ENCODE measurements around the gene CLDN34.

The CLDN34 gene

DNA sequence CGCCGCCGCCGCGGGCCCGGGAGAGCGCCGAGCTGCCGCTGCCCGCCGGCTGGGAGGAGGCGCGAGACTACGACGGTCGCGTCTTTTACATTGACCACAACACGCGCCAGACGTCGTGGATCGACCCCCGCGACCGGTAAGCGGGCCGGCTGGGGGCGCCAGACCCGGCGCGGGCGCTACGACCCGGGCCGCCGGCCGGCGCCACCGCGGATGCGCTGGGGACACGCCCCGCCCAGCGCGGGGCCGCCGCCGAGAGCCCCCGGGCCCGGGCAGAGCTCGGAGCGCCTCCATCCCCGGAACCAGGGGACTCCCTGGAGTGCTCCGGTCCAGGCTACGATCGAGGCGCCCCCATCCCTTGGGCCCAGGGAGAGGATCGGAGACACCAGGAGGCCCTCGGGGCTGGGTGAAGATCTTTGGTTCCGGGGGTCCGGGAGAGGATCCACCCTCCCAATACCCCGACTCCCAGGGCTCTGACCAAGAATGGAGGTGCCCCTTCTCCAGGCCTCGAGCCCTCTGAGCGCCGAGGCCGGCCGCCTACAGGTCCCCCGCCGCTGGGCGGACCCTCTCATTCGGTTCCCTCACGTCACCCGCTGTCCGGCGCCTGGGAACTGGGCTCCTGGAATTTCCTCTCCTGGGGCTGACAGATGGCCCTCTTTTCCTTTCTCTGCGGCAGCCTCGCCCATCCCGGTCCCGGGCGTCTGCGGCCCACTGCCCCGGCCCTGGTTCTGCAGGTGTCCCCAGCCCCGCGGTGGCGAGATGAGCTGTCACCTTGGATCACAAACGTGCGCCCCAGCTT lies 48.8 kb downstream of the CLDN34 start:
- DNase-seq (ENCODE audit: low read depth in 3 of 3, low spot score in 1 of 3): no peak

DNA sequence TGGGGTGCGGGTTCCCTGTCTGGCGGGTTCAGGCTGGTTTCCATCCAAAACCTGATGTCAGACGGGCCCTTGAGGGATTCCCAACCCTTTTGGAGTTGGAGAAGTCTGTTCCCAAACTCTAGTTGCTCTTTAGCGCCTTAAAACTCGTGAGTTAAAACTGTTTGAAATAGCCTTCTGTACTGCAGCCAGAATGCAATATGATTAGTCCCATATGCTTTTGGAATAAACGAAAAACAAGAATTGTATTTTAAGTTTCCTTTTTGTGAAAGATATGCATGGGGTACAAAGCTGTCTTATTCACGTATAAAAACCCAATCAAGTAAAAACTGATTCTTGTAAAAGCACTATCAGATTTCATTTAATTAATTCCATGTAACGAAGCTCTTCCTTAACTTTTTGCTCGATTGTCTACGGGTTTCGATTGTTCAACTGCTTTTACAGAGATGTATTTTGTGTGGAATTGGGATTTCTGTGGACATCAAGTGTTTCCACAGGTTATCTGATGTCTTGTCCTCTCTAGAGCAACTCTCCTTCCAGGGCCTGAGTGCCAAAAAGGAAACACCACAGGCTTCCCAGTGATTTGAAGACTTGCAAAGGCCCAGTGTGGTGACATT lies 49.5 kb downstream of the CLDN34 start:
- DNase-seq (ENCODE audit: low read depth in 3 of 3, low spot score in 1 of 3): no peak

DNA sequence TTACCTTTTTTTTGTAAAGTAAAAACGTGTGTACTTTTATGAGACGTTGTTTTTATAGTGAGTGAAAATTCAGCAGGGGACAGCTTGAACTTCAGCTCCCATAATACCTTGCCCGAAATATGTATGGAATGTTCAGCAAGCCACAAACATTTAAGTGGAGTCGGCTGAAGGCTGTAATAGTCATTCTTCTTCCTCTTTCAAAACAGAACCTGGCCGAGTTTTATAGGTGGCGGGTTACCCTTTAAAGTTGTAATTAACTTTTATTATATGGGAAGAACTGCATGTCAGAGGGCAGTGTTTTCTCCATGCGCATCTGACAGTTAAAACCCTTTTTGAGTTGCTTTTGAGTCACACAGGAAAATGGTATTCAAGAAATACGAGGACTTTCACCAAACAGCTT lies 50.7 kb downstream of the CLDN34 start:
- DNase-seq (ENCODE audit: low read depth in 3 of 3, low spot score in 1 of 3): no peak

All from stimulated activated CD4-positive, alpha-beta T cell treated with anti-CD3 and anti-CD28 coated beads, TNF-alpha, amount 100 ng/mL, for 1 hour (primary cell).